HepG2 (cell line): ENCODE results near the gene DPH1. TPM values are rescaled to one million over a fixed set of nuclear protein-coding genes. Genes with fewer than 3 reads are reported as not detected.

Experiments used
- E2F2 ChIP-seq: sonication (generic); formaldehyde crosslinking; IDR thresholded peaks from 2 replicates; pipeline ENCODE4 v1.4.0; 2020; ENCODE audit warnings: missing genetic modification reagents, borderline replicate concordance
- FOXK2 ChIP-seq: fragments of 450-650 bp; IDR thresholded peaks from 2 replicates; pipeline ENCODE4 v1.6.1; 2016
- HMGXB4 ChIP-seq, 2 experiments: sonication (generic) in 1 of 2; formaldehyde crosslinking in 1 of 2; IDR thresholded peaks; 2 replicates each; pipeline versions ENCODE4 v1.4.0 to v1.6.1; 2018 to 2020; ENCODE audit warnings: missing genetic modification reagents in 2 of 2, borderline replicate concordance in 1 of 2, low read depth in 1 of 2, mild to moderate bottlenecking in 1 of 2, missing biosample characterization in 1 of 2
- KAT8 ChIP-seq: IDR thresholded peaks from 2 replicates; pipeline ENCODE4 v1.6.1; 2016; ENCODE audit warnings: missing genetic modification reagents, missing compliant biosample characterization
- ONECUT2 ChIP-seq: sonication (generic); formaldehyde crosslinking; IDR thresholded peaks from 2 replicates; pipeline ENCODE4 v1.4.0; 2020; ENCODE audit warnings: missing genetic modification reagents
- RFXAP ChIP-seq: sonication (generic); formaldehyde crosslinking; IDR thresholded peaks from 2 replicates; pipeline ENCODE4 v1.4.0; 2020; ENCODE audit warnings: missing genetic modification reagents, borderline replicate concordance
- SIX4 ChIP-seq: sonication (generic); formaldehyde crosslinking; IDR thresholded peaks from 2 replicates; pipeline ENCODE4 v1.4.0; 2020; ENCODE audit warnings: missing genetic modification reagents
- TBL1XR1 ChIP-seq: fragments of 150-350 bp; IDR thresholded peaks from 2 replicates; pipeline ENCODE4 v1.6.1; 2014; ENCODE audit warnings: borderline replicate concordance, low read length; ENCODE audit not compliant: partially characterized antibody
- TEF ChIP-seq: sonication (generic); formaldehyde crosslinking; IDR thresholded peaks from 2 replicates; pipeline ENCODE4 v1.5.0; 2020; ENCODE audit warnings: missing genetic modification reagents
- THRA ChIP-seq: sonication (generic); formaldehyde crosslinking; IDR thresholded peaks from 2 replicates; pipeline ENCODE4 v1.4.0; 2020; ENCODE audit warnings: missing genetic modification reagents, borderline replicate concordance
- YEATS2 ChIP-seq: sonication (generic); formaldehyde crosslinking; IDR thresholded peaks from 2 replicates; pipeline ENCODE4 v1.4.0; 2020; ENCODE audit warnings: missing genetic modification reagents, borderline replicate concordance
- ZBTB39 ChIP-seq: sonication (generic); formaldehyde crosslinking; IDR thresholded peaks from 2 replicates; pipeline ENCODE4 v1.5.0; 2020; ENCODE audit warnings: missing genetic modification reagents
- ZNF180 ChIP-seq: sonication (generic); formaldehyde crosslinking; IDR thresholded peaks from 2 replicates; pipeline ENCODE4 v1.4.0; 2020; ENCODE audit warnings: low read depth, missing genetic modification reagents, borderline replicate concordance
- ZNF20 ChIP-seq: sonication (generic); formaldehyde crosslinking; IDR thresholded peaks from 2 replicates; pipeline ENCODE4 v1.4.0; 2020; ENCODE audit warnings: mild to moderate bottlenecking, moderate library complexity, missing genetic modification reagents
- ZNF251 ChIP-seq: sonication (generic); formaldehyde crosslinking; IDR thresholded peaks from 2 replicates; pipeline ENCODE4 v1.9.0; 2021; ENCODE audit warnings: mild to moderate bottlenecking, missing genetic modification reagents
- ZNF30 ChIP-seq: sonication (generic); formaldehyde crosslinking; IDR thresholded peaks from 2 replicates; pipeline ENCODE4 v1.5.0; 2020; ENCODE audit warnings: mild to moderate bottlenecking, missing genetic modification reagents
- ZNF460 ChIP-seq: sonication (generic); formaldehyde crosslinking; IDR thresholded peaks from 2 replicates; pipeline ENCODE4 v1.5.1; 2020; ENCODE audit warnings: missing genetic modification reagents, mild to moderate bottlenecking, borderline replicate concordance
- ZNF558 ChIP-seq: sonication (generic); formaldehyde crosslinking; IDR thresholded peaks from 2 replicates; pipeline ENCODE4 v1.9.0; 2022; ENCODE audit warnings: mild to moderate bottlenecking, missing genetic modification reagents, borderline replicate concordance
- polyA plus RNA-seq, 8 experiments: library from polyadenylated mRNA; depleted of rRNA in 3 of 8; stranded (reverse) in 7 of 8; unstranded in 1 of 8; fragments of >200 nt; fragmentation: Illumina TruSeq in 4 of 8; extraction: Trizol in 4 of 8; gene quantifications; 2 replicates each; pipeline versions ENCODE4 v1.2.1 to v1.2.3, GENCODE V29; 2011 to 2016; ENCODE audit warnings: low read depth in 4 of 8, missing spikeins in 1 of 8, mixed read lengths in 1 of 8; ENCODE audit not compliant: insufficient read depth in 1 of 8
- total RNA-seq, 5 experiments: library from RNA; depleted of rRNA; stranded (reverse); fragments of >200 nt; fragmentation: Illumina TruSeq; extraction: Trizol; gene quantifications; 2 replicates each; pipeline ENCODE4 v1.2.3, GENCODE V29; 2016; ENCODE audit warnings: low read depth in 1 of 5

Gene DPH1
- total and polyA plus RNA-seq, 2 of the 13 experiments (the other 11 are each of a cell fraction or from before 2014, with no cell fraction given) = 25.3 to 42.8 TPM

GRCh38 chr17:2041561-2042389 lies 11.8 kb downstream of the DPH1 start, which contains the start of gene OVCA2 (continued):
- TF ChIP-seq THRA (CRISPR knock-in tag) (peak; percentile 41; the same call in 1 of the 2 replicates), YEATS2 (CRISPR knock-in tag) (peak; percentile 92; the same call in 1 of the 2 replicates), HMGXB4 (CRISPR knock-in tag; IDR thresholded peaks at IDR 0.05; ENCODE audit: borderline replicate concordance in 1 of 2, low read depth in 1 of 2) (peak; percentile 75 to 85; a peak in 3 of 4 replicates), ZNF558 (CRISPR knock-in tag) (no peak; the same call in 1 of the 2 replicates), ZBTB39 (CRISPR knock-in tag) (no peak), ZNF20 (CRISPR knock-in tag) (no peak), ZNF460 (no peak; the same call in 1 of the 2 replicates), ONECUT2 (no peak), TEF (CRISPR knock-in tag) (no peak), KAT8 (peak; percentile 95), TBL1XR1 (no peak), ZNF30 (no peak), ZNF251 (CRISPR knock-in tag) (no peak), FOXK2 (no peak), ZNF180 (CRISPR knock-in tag) (no peak), E2F2 (CRISPR knock-in tag) (no peak), RFXAP (CRISPR knock-in tag) (peak; percentile 67; the same call in 1 of the 2 replicates), SIX4 (CRISPR knock-in tag) (no peak)
